Skeletal muscle satellite cell (primary cell): ENCODE results near the gene ANKS1A.

Source experiments
- H3K27me3 ChIP-seq: 2 replicates; pipeline ENCODE4 v1.7.0; 2013; ENCODE audit warnings: low read length; ENCODE audit not compliant: control insufficient read depth, insufficient read depth
- H3K36me3 ChIP-seq: 2 replicates; pipeline ENCODE4 v1.7.0; 2013; ENCODE audit warnings: mild to moderate bottlenecking, control low read depth, low read length; ENCODE audit not compliant: insufficient read depth
- H3K4me1 ChIP-seq: 2 replicates; pipeline ENCODE4 v1.7.0; 2013; ENCODE audit warnings: low read length; ENCODE audit not compliant: control insufficient read depth, insufficient read depth
- H3K4me2 ChIP-seq: 2 replicates; pipeline ENCODE4 v1.7.0; 2013; ENCODE audit warnings: mild to moderate bottlenecking, low read length
- H3K4me3 ChIP-seq: 2 replicates; pipeline ENCODE4 v1.7.0; 2013; ENCODE audit warnings: low read length
- H3K9ac ChIP-seq: 2 replicates; pipeline ENCODE4 v1.7.0; 2013; ENCODE audit warnings: mild to moderate bottlenecking, low read depth, low read length, moderate library complexity
- H3K9me3 ChIP-seq: replicated peaks from 2 replicates; pipeline ENCODE4 v1.7.0; 2013; ENCODE audit warnings: mild to moderate bottlenecking, control low read depth, low read length

Gene ANKS1A

DNA sequence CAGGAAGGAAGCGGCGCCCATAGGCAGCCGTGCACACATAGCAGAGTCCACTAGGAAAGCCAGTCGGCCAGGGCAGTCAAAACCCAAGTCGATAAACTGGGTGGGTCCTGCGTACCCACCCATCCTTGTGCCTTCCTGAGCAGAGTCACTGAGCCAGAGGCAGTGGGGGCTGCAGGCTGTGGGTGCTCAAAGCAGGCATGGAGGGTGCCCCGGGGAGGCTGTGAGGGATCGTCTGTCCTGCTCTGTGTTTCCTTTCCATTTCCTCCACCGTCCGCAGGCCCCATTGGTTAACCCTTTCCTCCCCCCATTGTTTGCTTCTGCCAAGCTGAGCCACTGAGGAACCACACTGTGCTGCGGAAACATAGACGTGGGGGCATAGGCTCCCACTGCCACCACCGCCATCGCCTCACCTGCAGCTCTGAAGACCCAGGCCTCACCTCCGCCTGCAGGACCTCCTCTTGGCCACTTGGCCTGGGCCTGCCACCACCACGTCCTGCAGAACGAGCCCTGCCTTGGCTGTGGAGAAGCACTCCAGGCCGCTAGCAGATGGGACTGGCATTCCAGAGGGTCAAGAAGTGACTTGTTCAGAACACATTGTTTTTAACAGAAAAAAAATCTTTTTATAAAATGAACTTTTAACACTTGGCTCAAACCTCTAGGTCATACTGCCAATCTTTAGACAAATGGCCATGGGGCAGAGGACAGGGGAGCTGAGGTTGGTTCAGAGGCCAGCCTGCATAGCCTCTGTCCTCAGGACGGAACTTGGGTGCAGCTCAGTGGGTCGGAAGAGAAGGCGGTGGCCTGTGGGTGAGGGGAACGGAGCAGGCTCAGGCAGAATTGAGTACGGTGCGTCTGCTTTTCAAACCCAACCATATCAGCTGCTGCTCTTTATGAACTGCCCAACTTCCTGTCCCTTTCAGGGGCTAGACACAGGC, 199.5 kb downstream of the ANKS1A start:
- no peaks in the 10 kb centered on the region for H3K27me3 ChIP-seq
- no peak overlapping the region for H3K9ac ChIP-seq
- H3K4me3 ChIP-seq = no peak overlapping the region
- H3K36me3 ChIP-seq = peaks cover 21% of the 10 kb centered on the region
- H3K4me2 ChIP-seq = no peak overlapping the region
- H3K4me1 ChIP-seq = peaks cover 12% of the 10 kb centered on the region
- no peaks in the 10 kb centered on the region for H3K9me3 ChIP-seq

DNA sequence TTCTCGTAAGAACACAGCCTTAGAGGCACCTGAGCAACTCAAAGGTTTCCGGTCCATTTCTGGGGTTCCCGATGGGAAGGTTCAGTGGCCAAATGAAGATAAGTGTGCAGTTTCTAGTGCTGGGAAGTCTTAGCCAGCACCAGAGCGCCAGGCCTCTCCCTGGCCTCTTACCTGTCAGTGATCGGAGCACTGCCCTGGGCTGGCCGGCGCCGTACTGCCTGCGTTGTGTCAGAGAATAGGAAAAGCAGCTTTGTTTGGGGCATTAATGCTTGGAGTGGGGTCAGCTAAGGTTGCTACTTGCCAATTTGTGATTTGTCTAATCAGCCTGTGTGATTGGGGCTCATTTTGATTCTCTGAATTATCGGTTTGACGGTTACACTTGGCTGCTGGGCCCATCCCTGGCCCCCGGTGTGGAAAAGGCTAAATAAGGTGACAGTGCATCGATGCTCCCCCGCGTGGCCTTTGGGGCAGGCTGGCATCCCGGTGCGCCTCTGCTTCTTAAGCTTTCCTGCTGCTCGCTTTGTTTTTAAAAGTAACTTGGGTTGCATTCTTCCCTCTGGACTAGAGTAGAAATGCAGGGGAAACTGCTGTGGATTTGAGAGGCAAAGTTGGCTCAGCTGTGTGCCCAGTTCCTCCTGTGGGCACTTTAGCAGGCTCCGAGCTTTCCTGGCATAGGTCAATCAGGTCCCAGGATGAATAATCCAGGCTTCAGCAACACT, 200.3 kb downstream of the ANKS1A start:
- Histone ChIP-seq H3K4me1 (peaks cover 12% of the 10 kb centered on the region), H3K9me3 (no peaks in the 10 kb centered on the region), H3K36me3 (peaks cover 21% of the 10 kb centered on the region), H3K4me2 (no peak overlapping the region), H3K4me3 (no peak overlapping the region), H3K9ac (no peak overlapping the region), H3K27me3 (no peaks in the 10 kb centered on the region)

DNA sequence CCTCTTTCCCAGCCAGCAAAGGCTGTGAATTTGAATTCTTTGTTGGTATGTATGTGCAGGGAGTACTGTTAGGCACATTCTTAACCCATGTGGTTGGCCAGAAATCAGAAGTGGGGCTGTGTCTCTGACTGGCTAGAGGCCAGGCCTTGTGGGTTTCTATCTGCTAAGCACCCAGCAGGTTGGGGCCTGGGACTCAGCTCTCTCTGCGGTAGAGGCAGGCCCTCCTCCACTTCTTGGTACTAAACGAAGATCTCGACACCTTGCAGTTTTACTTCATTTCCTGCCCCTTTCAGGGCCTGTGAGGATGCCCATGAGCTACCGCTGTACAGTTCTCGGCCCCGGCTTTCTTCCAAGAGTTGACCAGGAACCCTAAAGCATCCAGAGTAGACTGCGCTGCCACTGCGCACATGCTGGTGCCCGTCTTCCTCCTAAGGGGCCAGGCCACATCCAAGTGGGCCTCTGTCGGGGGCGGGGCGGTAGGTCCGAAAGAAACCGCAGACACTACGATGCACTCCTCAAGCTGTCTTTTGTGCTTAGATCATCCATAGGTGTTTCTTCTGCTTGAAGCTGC, 201.0 kb downstream of the ANKS1A start:
- Histone ChIP-seq H3K4me3 (no peak overlapping the region), H3K27me3 (no peaks in the 10 kb centered on the region), H3K9me3 (no peaks in the 10 kb centered on the region), H3K4me1 (peaks cover 12% of the 10 kb centered on the region), H3K4me2 (no peak overlapping the region), H3K36me3 (peaks cover 21% of the 10 kb centered on the region), H3K9ac (no peak overlapping the region)

DNA sequence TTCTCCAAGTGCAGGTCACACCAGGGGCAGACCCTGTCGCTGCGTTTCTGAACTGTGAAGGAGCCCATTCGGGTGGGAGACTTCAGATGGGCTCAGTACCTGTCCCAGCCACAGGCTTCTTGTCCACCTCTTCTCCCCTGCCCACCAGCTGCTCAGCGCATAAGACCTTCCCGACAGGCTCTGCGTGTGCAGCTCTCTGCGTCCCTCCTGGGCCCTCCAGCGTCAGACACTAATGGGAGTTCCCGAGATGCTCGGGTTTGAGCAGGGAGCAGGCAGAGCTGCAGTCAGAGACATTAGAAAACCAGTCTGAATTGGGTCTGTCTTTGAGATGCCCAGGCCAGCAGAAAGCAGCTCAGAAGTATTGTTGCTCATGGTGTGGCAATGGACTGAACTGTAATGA, 201.7 kb downstream of the ANKS1A start:
- Histone ChIP-seq H3K36me3 (peaks cover 21% of the 10 kb centered on the region), H3K27me3 (no peaks in the 10 kb centered on the region), H3K4me3 (no peak overlapping the region), H3K4me1 (peaks cover 17% of the 10 kb centered on the region), H3K4me2 (no peak overlapping the region), H3K9ac (no peak overlapping the region), H3K9me3 (no peaks in the 10 kb centered on the region)

DNA sequence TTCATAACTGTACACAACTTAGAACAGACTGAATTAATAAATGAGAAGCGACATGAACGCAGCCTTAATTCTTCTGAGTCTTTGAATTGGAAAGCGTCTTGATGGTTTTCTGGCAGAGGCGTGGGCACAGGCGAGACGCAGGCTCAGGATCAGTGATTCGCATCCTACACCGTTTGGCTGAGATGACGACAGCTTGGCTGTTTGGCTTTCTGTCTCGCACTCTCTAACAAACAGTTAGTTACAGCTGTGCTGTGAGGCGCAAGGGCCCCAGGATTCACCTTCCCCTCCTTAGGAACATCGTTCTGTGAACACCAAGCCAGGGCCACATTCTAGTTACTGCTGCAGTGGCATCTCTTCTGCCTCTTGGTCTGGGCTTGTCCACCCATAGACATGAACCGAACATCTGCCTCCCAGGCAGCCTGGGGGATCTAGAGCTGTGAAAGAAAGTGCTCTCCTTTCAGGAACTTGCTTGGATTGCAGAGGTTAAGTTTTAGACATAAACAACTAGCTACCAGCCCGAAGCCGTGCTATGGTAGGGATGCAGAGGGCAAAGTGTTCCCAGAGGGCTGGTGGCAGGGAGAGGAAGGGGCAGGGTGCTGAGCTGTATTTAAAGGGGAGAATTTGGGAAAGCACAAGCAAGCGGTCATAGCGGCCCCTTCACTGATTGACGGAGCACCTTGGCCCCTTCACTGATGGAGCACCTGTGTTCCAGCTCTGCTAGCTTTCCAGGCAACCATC, 202.5 kb downstream of the ANKS1A start:
- Histone ChIP-seq H3K9ac (no peak overlapping the region), H3K27me3 (no peaks in the 10 kb centered on the region), H3K9me3 (no peaks in the 10 kb centered on the region), H3K4me1 (peaks cover 25% of the 10 kb centered on the region), H3K4me3 (no peak overlapping the region), H3K36me3 (peaks cover 18% of the 10 kb centered on the region), H3K4me2 (no peak overlapping the region)

DNA sequence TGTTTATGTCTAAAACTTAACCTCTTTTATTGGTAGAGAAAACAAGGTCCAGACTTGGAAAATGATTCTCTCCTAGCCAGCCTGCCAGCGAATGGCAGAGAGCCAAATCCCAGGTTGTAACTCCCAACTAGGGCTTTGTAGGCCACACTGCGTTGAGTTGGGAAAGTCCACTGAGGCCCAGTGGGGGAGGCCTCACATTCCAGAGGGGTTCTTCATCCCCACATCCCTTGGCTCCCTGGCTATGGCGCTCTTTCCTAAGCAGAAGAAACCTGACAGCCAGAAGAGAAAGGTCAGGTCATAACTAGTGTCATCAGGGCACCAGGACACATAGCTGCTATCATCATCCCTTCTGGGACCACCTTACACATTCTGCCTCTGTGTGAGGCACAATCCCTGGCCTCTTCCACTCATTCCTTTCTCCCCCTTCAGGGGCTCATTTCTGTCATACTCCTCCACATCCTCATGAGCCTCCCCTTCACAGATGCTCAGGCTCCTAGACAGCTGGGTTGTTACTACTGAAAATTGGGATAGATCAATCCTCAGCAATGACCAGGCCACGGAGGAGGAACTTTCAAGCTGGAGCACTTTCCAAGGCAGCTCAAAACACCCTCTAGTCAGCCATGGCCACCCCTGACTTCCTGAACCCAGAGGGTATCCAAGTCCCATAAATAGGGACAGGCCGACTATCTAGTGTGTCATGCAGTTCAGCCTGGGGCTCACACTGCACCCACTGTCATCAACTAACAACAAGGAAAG, 203.5 kb downstream of the ANKS1A start:
- Histone ChIP-seq H3K27me3 (no peaks in the 10 kb centered on the region), H3K4me3 (no peak overlapping the region), H3K36me3 (peaks cover 8% of the 10 kb centered on the region), H3K9me3 (no peaks in the 10 kb centered on the region), H3K4me1 (peaks cover 31% of the 10 kb centered on the region), H3K9ac (no peak overlapping the region), H3K4me2 (no peak overlapping the region)

DNA sequence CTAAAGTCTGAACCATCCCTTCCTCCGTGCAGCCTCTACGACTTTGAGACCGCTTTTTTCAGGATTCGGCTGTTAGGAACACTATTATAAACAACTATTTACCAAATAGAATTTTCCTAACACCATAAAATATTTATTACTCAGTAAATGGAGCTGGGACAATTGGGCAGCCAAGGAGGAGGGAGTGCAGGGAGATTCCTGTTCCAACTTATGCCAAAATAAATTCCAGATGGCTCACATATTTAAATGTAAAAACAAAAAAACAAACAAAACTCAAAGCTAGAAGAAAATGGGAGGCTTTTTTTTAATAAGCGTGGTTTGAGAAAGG, 204.0 kb downstream of the ANKS1A start:
- H3K36me3 ChIP-seq = peaks cover 5% of the 10 kb centered on the region
- H3K9me3 ChIP-seq = no peaks in the 10 kb centered on the region
- H3K9ac ChIP-seq = no peak overlapping the region
- peaks cover 31% of the 10 kb centered on the region for H3K4me1 ChIP-seq
- H3K4me3 ChIP-seq = no peak overlapping the region
- no peak overlapping the region for H3K4me2 ChIP-seq
- no peaks in the 10 kb centered on the region for H3K27me3 ChIP-seq

DNA sequence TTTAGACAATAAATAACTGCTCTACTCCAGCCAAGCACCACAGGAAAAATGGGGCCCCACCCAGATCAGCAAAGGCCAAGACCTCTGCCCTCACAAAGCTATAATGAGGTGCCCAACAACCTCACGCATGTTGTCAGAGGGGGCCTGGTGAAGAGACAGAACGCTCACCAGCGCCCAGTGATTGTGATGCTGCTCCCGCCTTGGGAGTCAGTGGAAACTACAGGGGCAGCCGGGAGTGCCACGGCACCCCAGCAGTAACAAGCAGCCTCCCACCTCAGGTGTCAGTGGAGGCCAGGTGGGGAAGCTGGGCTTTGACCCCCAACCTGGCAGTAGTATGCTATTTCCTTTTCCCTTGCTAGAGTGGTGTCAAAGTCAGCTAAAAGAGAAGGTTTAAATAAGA, 204.7 kb downstream of the ANKS1A start:
- Histone ChIP-seq H3K27me3 (no peaks in the 10 kb centered on the region), H3K4me2 (no peak overlapping the region), H3K4me3 (no peak overlapping the region), H3K9me3 (no peaks in the 10 kb centered on the region), H3K36me3 (no peaks in the 10 kb centered on the region), H3K4me1 (peaks cover 31% of the 10 kb centered on the region), H3K9ac (no peak overlapping the region)

DNA sequence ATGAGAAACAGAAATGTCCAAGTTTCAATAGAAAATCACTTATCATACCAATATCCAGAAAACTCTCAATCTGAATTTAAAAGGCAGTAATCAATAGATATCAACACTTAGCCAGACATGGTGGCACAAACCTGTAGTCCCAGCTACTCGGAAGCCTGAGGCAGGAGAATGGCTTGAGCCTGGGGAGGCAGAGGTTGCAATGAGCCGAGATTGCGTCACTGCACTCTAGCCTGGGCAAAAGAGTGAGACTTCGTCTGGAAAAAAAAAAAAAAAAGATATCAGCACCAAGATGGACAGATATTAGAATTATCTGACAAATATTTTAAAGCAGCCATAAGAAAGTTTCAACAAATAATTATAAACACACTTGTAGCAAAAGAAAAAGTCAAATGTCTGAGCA, 205.1 kb downstream of the ANKS1A start:
- no peak overlapping the region for H3K4me3 ChIP-seq
- H3K4me1 ChIP-seq = peaks cover 31% of the 10 kb centered on the region
- no peaks in the 10 kb centered on the region for H3K27me3 ChIP-seq
- H3K36me3 ChIP-seq = no peaks in the 10 kb centered on the region
- no peaks in the 10 kb centered on the region for H3K9me3 ChIP-seq
- H3K4me2 ChIP-seq = no peak overlapping the region
- no peak overlapping the region for H3K9ac ChIP-seq

DNA sequence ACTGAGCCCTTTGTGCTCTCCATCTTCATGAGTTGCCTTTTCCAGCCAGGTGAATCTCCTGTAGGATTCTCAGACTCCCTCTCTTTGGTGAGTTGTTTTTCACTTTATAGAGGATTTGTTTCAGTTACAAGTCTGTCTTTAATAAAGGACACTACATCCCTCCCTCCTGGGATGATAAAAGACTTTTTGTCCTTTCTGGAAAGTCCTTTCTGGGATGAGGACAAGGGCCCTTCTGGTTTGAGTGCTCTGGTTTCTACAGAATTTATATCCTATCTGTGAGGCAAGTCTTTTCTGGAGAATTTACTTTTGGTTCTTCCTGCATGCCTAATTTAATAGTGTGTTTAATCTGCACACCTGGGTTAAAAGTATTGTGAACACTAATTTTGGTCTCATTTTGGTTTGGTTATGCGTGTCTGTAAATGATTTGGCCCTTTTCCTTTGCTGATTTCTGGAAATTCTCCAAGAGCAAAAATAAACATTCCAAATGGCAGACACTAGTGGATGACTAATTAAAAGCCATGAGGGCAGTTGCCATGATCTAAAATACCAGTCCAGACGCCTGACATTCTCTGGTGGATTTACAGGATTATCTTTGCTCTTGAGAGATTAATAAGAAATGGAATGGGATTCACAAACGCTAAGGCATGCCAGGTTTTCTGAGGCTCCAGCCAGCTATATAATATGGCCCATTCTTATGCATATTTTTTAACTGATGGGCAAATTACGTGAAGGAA, 207.2 kb downstream of the ANKS1A start:
- peak overlapping the region; percentile 39 for H3K4me2 ChIP-seq

More for the DNA sequence above, 207.2 kb downstream of the ANKS1A start:
- Histone ChIP-seq H3K9ac (no peak overlapping the region), H3K9me3 (no peaks in the 10 kb centered on the region), H3K4me1 (peaks cover 31% of the 10 kb centered on the region), H3K4me3 (no peak overlapping the region), H3K27me3 (no peaks in the 10 kb centered on the region), H3K36me3 (no peaks in the 10 kb centered on the region)
